GM19099 (cell line): ENCODE measurements around the gene TRABD.

Source experiments
- POLR2A ChIP-seq: IDR thresholded peaks from 3 replicates; pipeline ENCODE4 v1.6.1; 2011; ENCODE audit warnings: low read depth; ENCODE audit not compliant: insufficient read length; ENCODE audit errors: extremely low read depth

The TRABD gene

GRCh38 chr22:50150161-50151129 lies 35.3 kb upstream of the TRABD start:
- no peak for TF ChIP-seq POLR2A

GRCh38 chr22:50151571-50152537 lies 33.9 kb upstream of the TRABD start:
- TF ChIP-seq POLR2A: no peak

GRCh38 chr22:50153056-50153755 lies 32.5 kb upstream of the TRABD start:
- TF ChIP-seq POLR2A: no peak

GRCh38 chr22:50153756-50154140 lies 32.0 kb upstream of the TRABD start:
- no peak for TF ChIP-seq POLR2A

- TF ChIP-seq POLR2A: no peak
These were observed 27.9 kb upstream of the TRABD start for GRCh38 chr22:50157709-50158375.

GRCh38 chr22:50160947-50161346 lies 24.8 kb upstream of the TRABD start:
- no peak for TF ChIP-seq POLR2A

GRCh38 chr22:50161508-50162390 lies 24.0 kb upstream of the TRABD start:
- TF ChIP-seq POLR2A: no peak

GRCh38 chr22:50162391-50162956 lies 23.2 kb upstream of the TRABD start:
- TF ChIP-seq POLR2A: no peak

GRCh38 chr22:50165436-50166123 lies 20.1 kb upstream of the TRABD start:
- TF ChIP-seq POLR2A: no peak

- no peak for TF ChIP-seq POLR2A
These were observed 17.8 kb upstream of the TRABD start for GRCh38 chr22:50167689-50168489.

GRCh38 chr22:50169181-50169759 lies 16.4 kb upstream of the TRABD start:
- TF ChIP-seq POLR2A: no peak
